ENCODE results near the gene MAML2.

- TF ChIP-seq EZH2 (IDR thresholded peaks at IDR 0.05; ENCODE audit: low read depth) (no peak), CTCF (conservative IDR thresholded peaks at IDR 0.05) (no peak)
Measured at GRCh38 chr11:96035740-96036078, 307.3 kb downstream of the MAML2 start.

All from PC-9 (cell line).